ENCODE results near the gene PLA2G2C. TPM values are rescaled to one million over a fixed set of nuclear protein-coding genes. Genes with fewer than 3 reads are reported as not detected.

The PLA2G2C gene
- total and polyA plus RNA-seq, 2 experiments from 2014 or later: not detected

DNA sequence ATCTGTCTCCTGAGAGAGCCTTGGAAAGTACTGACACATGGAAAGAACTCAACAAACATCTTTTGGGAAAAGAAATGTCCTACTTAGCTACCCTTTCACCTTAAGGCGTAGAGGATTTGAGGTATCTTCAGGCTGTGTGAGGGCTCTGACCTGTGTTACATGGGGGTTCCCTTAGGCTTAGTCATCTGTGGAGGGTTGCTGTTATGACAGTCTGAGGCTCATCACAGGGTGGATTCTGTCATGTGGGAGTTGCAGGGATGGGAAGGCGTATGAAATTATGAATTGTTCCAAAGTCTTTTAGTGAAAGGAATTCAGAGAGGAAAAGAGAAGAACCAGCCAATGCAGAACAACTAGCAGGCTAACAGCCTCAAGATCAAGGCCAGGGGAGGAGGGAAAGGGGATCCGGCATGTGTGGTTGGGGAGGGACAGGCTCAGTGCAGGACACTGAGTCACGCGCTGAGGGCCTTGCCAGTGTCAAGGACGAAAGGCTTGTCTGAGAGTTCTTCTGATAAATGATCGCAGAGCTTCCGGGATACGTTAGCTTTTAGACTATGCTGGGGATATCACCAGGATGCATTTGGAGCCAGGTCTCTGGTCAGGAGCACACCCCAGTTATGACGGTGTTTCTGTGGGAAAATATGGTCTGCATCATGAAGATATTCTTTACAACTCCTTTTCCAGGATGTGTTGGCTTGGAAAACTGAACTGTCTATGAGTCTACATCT is 24.6 kb upstream of the PLA2G2C start:
- Histone ChIP-seq H3K36me3 (ENCODE audit: insufficient read depth) (no peaks in the 10 kb centered on the region), H3K27me3 (ENCODE audit: insufficient read depth) (no peaks in the 10 kb centered on the region), H3K27ac (ENCODE audit: low read depth) (no peak overlapping the region), H4K20me1 (replicated peaks; ENCODE audit: insufficient read depth) (no peaks in the 10 kb centered on the region), H3K9me2 (ENCODE audit: insufficient read depth) (no peaks in the 10 kb centered on the region), H3F3A (replicated peaks; ENCODE audit: low read depth) (no peaks in the 10 kb centered on the region), H3K4me1 (ENCODE audit: insufficient read depth) (peaks cover 12% of the 10 kb centered on the region), H2AFZ (no peak overlapping the region), H3K4me2 (no peak overlapping the region), H3K79me2 (replicated peaks; ENCODE audit: insufficient read depth) (no peaks in the 10 kb centered on the region), H3K4me3 (no peak overlapping the region)
- DNase-seq (ENCODE audit: low spot score) (no peak), ATAC-seq (no peak)
- Mint-ChIP-seq H3K4me3 (no peak overlapping the region), H3K27me3 (ENCODE audit: insufficient read depth, low read depth, poor library complexity) (peaks cover 9% of the 10 kb centered on the region), H3K36me3 (ENCODE audit: low read depth) (no peaks in the 10 kb centered on the region), H3K9me3 (no peaks in the 10 kb centered on the region), H3K27ac (no peak overlapping the region), H3K4me1 (peaks cover 10% of the 10 kb centered on the region)
- TF ChIP-seq EZH2 (IDR thresholded peaks at IDR 0.05; ENCODE audit: low read depth, unreplicated experiment) (no peak), JUNB (IDR thresholded peaks at IDR 0.05; ENCODE audit: unreplicated experiment) (no peak), NANOG (IDR thresholded peaks at IDR 0.05; ENCODE audit: borderline replicate concordance) (no peak), POLR2AphosphoS5 (IDR thresholded peaks at IDR 0.05; ENCODE audit: low read depth) (no peak), ZNF114 (CRISPR knock-in tag; IDR thresholded peaks at IDR 0.05) (no peak), EZH2phosphoT487 (IDR thresholded peaks at IDR 0.05; ENCODE audit: unreplicated experiment) (no peak), STAT1 (IDR thresholded peaks at IDR 0.05; ENCODE audit: unreplicated experiment) (no peak), ZNF331 (CRISPR knock-in tag; IDR thresholded peaks at IDR 0.05; ENCODE audit: low read depth) (no peak), CREB1 (CRISPR knock-in tag; IDR thresholded peaks at IDR 0.05; ENCODE audit: low read depth) (no peak)
- TF ChIP-seq, protein P1, sequence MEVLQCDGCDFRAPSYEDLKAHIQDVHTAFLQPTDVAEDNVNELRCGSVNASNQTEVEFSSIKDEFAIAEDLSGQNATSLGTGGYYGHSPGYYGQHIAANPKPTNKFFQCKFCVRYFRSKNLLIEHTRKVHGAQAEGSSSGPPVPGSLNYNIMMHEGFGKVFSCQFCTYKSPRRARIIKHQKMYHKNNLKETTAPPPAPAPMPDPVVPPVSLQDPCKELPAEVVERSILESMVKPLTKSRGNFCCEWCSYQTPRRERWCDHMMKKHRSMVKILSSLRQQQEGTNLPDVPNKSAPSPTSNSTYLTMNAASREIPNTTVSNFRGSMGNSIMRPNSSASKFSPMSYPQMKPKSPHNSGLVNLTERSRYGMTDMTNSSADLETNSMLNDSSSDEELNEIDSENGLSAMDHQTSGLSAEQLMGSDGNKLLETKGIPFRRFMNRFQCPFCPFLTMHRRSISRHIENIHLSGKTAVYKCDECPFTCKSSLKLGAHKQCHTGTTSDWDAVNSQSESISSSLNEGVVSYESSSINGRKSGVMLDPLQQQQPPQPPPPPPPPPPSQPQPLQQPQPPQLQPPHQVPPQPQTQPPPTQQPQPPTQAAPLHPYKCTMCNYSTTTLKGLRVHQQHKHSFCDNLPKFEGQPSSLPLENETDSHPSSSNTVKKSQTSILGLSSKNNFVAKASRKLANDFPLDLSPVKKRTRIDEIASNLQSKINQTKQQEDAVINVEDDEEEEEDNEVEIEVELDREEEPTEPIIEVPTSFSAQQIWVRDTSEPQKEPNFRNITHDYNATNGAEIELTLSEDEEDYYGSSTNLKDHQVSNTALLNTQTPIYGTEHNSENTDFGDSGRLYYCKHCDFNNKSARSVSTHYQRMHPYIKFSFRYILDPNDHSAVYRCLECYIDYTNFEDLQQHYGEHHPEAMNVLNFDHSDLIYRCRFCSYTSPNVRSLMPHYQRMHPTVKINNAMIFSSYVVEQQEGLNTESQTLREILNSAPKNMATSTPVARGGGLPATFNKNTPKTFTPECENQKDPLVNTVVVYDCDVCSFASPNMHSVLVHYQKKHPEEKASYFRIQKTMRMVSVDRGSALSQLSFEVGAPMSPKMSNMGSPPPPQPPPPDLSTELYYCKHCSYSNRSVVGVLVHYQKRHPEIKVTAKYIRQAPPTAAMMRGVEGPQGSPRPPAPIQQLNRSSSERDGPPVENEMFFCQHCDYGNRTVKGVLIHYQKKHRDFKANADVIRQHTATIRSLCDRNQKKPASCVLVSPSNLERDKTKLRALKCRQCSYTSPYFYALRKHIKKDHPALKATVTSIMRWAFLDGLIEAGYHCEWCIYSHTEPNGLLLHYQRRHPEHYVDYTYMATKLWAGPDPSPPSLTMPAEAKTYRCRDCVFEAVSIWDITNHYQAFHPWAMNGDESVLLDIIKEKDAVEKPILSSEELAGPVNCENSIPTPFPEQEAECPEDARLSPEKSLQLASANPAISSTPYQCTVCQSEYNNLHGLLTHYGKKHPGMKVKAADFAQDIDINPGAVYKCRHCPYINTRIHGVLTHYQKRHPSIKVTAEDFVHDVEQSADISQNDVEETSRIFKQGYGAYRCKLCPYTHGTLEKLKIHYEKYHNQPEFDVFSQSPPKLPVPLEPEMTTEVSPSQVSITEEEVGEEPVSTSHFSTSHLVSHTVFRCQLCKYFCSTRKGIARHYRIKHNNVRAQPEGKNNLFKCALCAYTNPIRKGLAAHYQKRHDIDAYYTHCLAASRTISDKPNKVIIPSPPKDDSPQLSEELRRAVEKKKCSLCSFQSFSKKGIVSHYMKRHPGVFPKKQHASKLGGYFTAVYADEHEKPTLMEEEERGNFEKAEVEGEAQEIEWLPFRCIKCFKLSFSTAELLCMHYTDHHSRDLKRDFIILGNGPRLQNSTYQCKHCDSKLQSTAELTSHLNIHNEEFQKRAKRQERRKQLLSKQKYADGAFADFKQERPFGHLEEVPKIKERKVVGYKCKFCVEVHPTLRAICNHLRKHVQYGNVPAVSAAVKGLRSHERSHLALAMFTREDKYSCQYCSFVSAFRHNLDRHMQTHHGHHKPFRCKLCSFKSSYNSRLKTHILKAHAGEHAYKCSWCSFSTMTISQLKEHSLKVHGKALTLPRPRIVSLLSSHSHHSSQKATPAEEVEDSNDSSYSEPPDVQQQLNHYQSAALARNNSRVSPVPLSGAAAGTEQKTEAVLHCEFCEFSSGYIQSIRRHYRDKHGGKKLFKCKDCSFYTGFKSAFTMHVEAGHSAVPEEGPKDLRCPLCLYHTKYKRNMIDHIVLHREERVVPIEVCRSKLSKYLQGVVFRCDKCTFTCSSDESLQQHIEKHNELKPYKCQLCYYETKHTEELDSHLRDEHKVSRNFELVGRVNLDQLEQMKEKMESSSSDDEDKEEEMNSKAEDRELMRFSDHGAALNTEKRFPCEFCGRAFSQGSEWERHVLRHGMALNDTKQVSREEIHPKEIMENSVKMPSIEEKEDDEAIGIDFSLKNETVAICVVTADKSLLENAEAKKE (CRISPR knock-in tag; IDR thresholded peaks at IDR 0.05): no peak
